IMR-90 (cell line): ENCODE data around the gene SNX3. TPM values are rescaled to one million over a fixed set of nuclear protein-coding genes. Genes with fewer than 3 reads are reported as not detected.

Experiments
- ATAC-seq: fragments of 200-7000 bp; cut with Tn5 transposase; 2 replicates; pipeline ENCODE4 v1.9.1; 2020; ENCODE audit warnings: low read depth, mild to moderate bottlenecking, moderate library complexity
- BruUV-seq: library from RNA; stranded (reverse); fragments of 400-500 nt; replicated peaks from 2 replicates; lab custom pipeline; 2021; lab: Mats Ljungman, UMichigan
- CTCF ChIA-PET: fragments of 300-600 bp; formaldehyde crosslinking; extraction: SDS; loops from one replicate; lab custom pipeline; 2021; ENCODE audit warnings: antibody characterized with exemption; lab: Yijun Ruan, JAX
- POLR2A ChIA-PET: fragments of 300-600 bp; sonication (Branson Sonifier 250); formaldehyde crosslinking; loops from one replicate; lab custom pipeline; 2022; ENCODE audit warnings: antibody characterized with exemption; ENCODE audit not compliant: unreplicated experiment; lab: Charles Lee
- DNase-seq: peaks from one replicate; pipeline ENCODE4 v3.0.0; 2013
- H2AFZ ChIP-seq: replicated peaks from 2 replicates; pipeline ENCODE3; 2013; ENCODE audit warnings: low read length, mild to moderate bottlenecking; ENCODE audit not compliant: poor library complexity
- H2AK5ac ChIP-seq: 2 replicates; pipeline ENCODE4 v1.6.1; 2013; ENCODE audit warnings: low read depth, low read length, inconsistent platforms
- H2AK9ac ChIP-seq: replicated peaks from 2 replicates; pipeline ENCODE3; 2013; ENCODE audit warnings: mild to moderate bottlenecking, low read depth, low read length, moderate library complexity; ENCODE audit not compliant: poor library complexity
- H2BK120ac ChIP-seq: 2 replicates; pipeline ENCODE4 v1.6.1; 2013; ENCODE audit warnings: low read depth, low read length, inconsistent platforms
- H2BK15ac ChIP-seq: 3 replicates; pipeline ENCODE4 v1.6.1; 2013; ENCODE audit warnings: low read depth, low read length, inconsistent platforms
- H2BK20ac ChIP-seq: 2 replicates; pipeline ENCODE4 v1.6.1; 2013; ENCODE audit warnings: low read depth, mild to moderate bottlenecking, inconsistent platforms, low read length, moderate library complexity
- H2BK5ac ChIP-seq: 2 replicates; pipeline ENCODE4 v1.6.1; 2013; ENCODE audit warnings: mild to moderate bottlenecking, low read depth, low read length, inconsistent platforms; ENCODE audit not compliant: poor library complexity, severe bottlenecking
- H3K14ac ChIP-seq: replicated peaks from 2 replicates; pipeline ENCODE4 v1.6.1; 2013; ENCODE audit warnings: low read depth, low read length, inconsistent platforms
- H3K18ac ChIP-seq: 2 replicates; pipeline ENCODE4 v1.6.1; 2013; ENCODE audit warnings: low read depth, low read length, control low read depth
- H3K23ac ChIP-seq: 2 replicates; pipeline ENCODE4 v1.6.1; 2013; ENCODE audit warnings: low read depth, low read length, inconsistent platforms
- H3K27ac ChIP-seq: 2 replicates; pipeline ENCODE4 v1.5.1; 2013; ENCODE audit warnings: mild to moderate bottlenecking, control low read depth, low read length; ENCODE audit not compliant: insufficient read depth
- H3K27me3 ChIP-seq: 2 replicates; pipeline ENCODE4 v1.6.1; 2013; ENCODE audit warnings: low read length; ENCODE audit not compliant: control insufficient read depth, insufficient read depth
- H3K36me3 ChIP-seq: 2 replicates; pipeline ENCODE4 v1.6.1; 2013; ENCODE audit warnings: low read length, mixed read lengths; ENCODE audit not compliant: control insufficient read depth, insufficient read depth
- H3K4ac ChIP-seq: 2 replicates; pipeline ENCODE4 v1.6.1; 2013; ENCODE audit warnings: low read depth, low read length, inconsistent platforms
- H3K4me1 ChIP-seq: 2 replicates; pipeline ENCODE4 v1.6.1; 2013; ENCODE audit warnings: low read length, mixed read lengths; ENCODE audit not compliant: control insufficient read depth, insufficient read depth
- H3K4me2 ChIP-seq: 2 replicates; pipeline ENCODE4 v1.6.1; 2013; ENCODE audit warnings: low read depth, mild to moderate bottlenecking, control low read depth, low read length, moderate library complexity
- H3K4me3 ChIP-seq: 2 replicates; pipeline ENCODE4 v1.5.1; 2013; ENCODE audit warnings: low read depth, mild to moderate bottlenecking, control low read depth, low read length, moderate library complexity; ENCODE audit not compliant: insufficient read depth
- H3K56ac ChIP-seq: 2 replicates; pipeline ENCODE4 v1.6.1; 2013; ENCODE audit warnings: low read length, inconsistent platforms; ENCODE audit not compliant: insufficient read depth; ENCODE audit errors: extremely low read depth
- H3K79me1 ChIP-seq, 2 experiments: 2 replicates each; pipeline ENCODE4 v1.6.1; 2013; ENCODE audit warnings: low read length in 2 of 2, inconsistent platforms in 1 of 2, low read depth in 1 of 2
- H3K9ac ChIP-seq: 2 replicates; pipeline ENCODE4 v1.6.1; 2013; ENCODE audit warnings: low read depth, low read length, control low read depth
- H3K9me1 ChIP-seq: 2 replicates; pipeline ENCODE4 v1.6.1; 2013; ENCODE audit warnings: low read length, inconsistent platforms; ENCODE audit not compliant: insufficient read depth
- H3K9me3 ChIP-seq: 2 replicates; pipeline ENCODE4 v1.6.1; 2013; ENCODE audit warnings: low read length; ENCODE audit not compliant: control insufficient read depth, insufficient read depth
- H4K20me1 ChIP-seq: 2 replicates; pipeline ENCODE4 v1.6.1; 2013; ENCODE audit warnings: low read length, inconsistent platforms; ENCODE audit not compliant: insufficient read depth
- H4K5ac ChIP-seq: 2 replicates; pipeline ENCODE4 v1.6.1; 2013; ENCODE audit warnings: mild to moderate bottlenecking, low read depth, low read length, control low read depth
- H4K8ac ChIP-seq, 2 experiments: 2 replicates each; pipeline ENCODE4 v1.6.1; 2013; ENCODE audit warnings: low read depth in 2 of 2, low read length in 2 of 2, control low read depth in 1 of 2, inconsistent platforms in 1 of 2
- H4K91ac ChIP-seq: 2 replicates; pipeline ENCODE4 v1.6.1; 2013; ENCODE audit warnings: low read depth, low read length, inconsistent platforms; ENCODE audit not compliant: insufficient read depth
- BHLHE40 ChIP-seq: fragments of 150-350 bp; IDR thresholded peaks from 2 replicates; pipeline ENCODE4 v1.6.1; 2016; ENCODE audit warnings: mild to moderate bottlenecking, low read depth, low read length
- CEBPB ChIP-seq: IDR thresholded peaks from 2 replicates; pipeline ENCODE4 v1.6.1; 2012; ENCODE audit warnings: low read depth, low read length, improper control_type of control experiment
- CHD1 ChIP-seq: IDR thresholded peaks from 2 replicates; pipeline ENCODE4 v1.6.1; 2012; ENCODE audit warnings: low read depth, low read length, improper control_type of control experiment
- CTCF ChIP-seq: conservative IDR thresholded peaks from 2 replicates; pipeline ENCODE4 v1.5.1; 2012; ENCODE audit warnings: mild to moderate bottlenecking, low read depth, low read length, improper control_type of control experiment
- ELK1 ChIP-seq: fragments of 150-350 bp; IDR thresholded peaks from 2 replicates; pipeline ENCODE4 v1.6.1; 2016; ENCODE audit warnings: low read depth, mild to moderate bottlenecking, low read length, moderate library complexity, borderline replicate concordance
- FOS ChIP-seq: fragments of 150-350 bp; IDR thresholded peaks from 2 replicates; pipeline ENCODE4 v1.6.1; 2016; ENCODE audit warnings: low read depth, low read length
- MAFK ChIP-seq: IDR thresholded peaks from 2 replicates; pipeline ENCODE4 v1.6.1; 2012; ENCODE audit warnings: low read depth, low read length, improper control_type of control experiment
- MAZ ChIP-seq: IDR thresholded peaks from 2 replicates; pipeline ENCODE4 v1.6.1; 2012; ENCODE audit warnings: low read depth, mild to moderate bottlenecking, low read length, improper control_type of control experiment, moderate library complexity, borderline replicate concordance
- MXI1 ChIP-seq: IDR thresholded peaks from 2 replicates; pipeline ENCODE4 v1.6.1; 2012; ENCODE audit warnings: low read depth, mild to moderate bottlenecking, low read length, moderate library complexity, borderline replicate concordance
- NFE2L2 ChIP-seq: fragments of 150-350 bp; IDR thresholded peaks from 2 replicates; pipeline ENCODE4 v1.6.1; 2016; ENCODE audit warnings: low read depth, mild to moderate bottlenecking, low read length
- POLR2A ChIP-seq: IDR thresholded peaks from 2 replicates; pipeline ENCODE4 v1.6.1; 2012; ENCODE audit warnings: mild to moderate bottlenecking, low read depth, low read length
- RAD21 ChIP-seq: IDR thresholded peaks from 2 replicates; pipeline ENCODE4 v1.6.1; 2012; ENCODE audit warnings: low read length, improper control_type of control experiment
- RCOR1 ChIP-seq: IDR thresholded peaks from 2 replicates; pipeline ENCODE4 v1.6.1; 2012; ENCODE audit warnings: mild to moderate bottlenecking, low read length, improper control_type of control experiment; ENCODE audit not compliant: insufficient replicate concordance
- RFX5 ChIP-seq: IDR thresholded peaks from 2 replicates; pipeline ENCODE4 v1.8.0; 2012; ENCODE audit warnings: low read depth, mild to moderate bottlenecking, low read length, moderate library complexity
- SMC3 ChIP-seq: fragments of 150-350 bp; IDR thresholded peaks from 2 replicates; pipeline ENCODE4 v1.6.1; 2016; ENCODE audit warnings: low read depth, mild to moderate bottlenecking, antibody characterized with exemption, low read length, moderate library complexity
- USF2 ChIP-seq: fragments of 150-350 bp; IDR thresholded peaks from 2 replicates; pipeline ENCODE4 v1.6.1; 2017; ENCODE audit warnings: mild to moderate bottlenecking, antibody characterized with exemption, low read length, low read depth
- WGBS, 2 experiments: methylation state at CpG; one replicate each; pipeline versions ENCODE4 v1.1.5 to v1.1.7; 2013; ENCODE audit warnings: missing lambda C conversion rate in 2 of 2; ENCODE audit not compliant: insufficient read length in 1 of 2; ENCODE audit errors: extremely low coverage in 2 of 2; 5-methylcytosine and 5-hydroxymethylcytosine counted together
- dilution Hi-C: fragments of 300-500 bp; cut with HindIII; formaldehyde crosslinking; loops from one replicate; pipeline ENCODE4 v1.14.3; 2018; ENCODE audit warnings: low sequenced_read_pairs; ENCODE audit not compliant: unreplicated experiment
- in situ Hi-C: fragments of 300-500 bp; cut with MboI; formaldehyde crosslinking; loops from 3 replicates; pipeline ENCODE4 v1.14.3; 2019; ENCODE audit warnings: low sequenced_read_pairs, inconsistent platforms, mixed read lengths
- intact Hi-C: fragments of 100-400 bp; cut with micrococcal nuclease; formaldehyde crosslinking; loops from 2 replicates; pipeline ENCODE4 v1.10.0; 2022
- polyA plus RNA-seq, 3 experiments: library from polyadenylated mRNA; depleted of rRNA; stranded (reverse); fragments of >200 nt; gene quantifications; 2 replicates each; pipeline ENCODE4 v1.2.3, GENCODE V29; 2012; ENCODE audit warnings: low replicate concordance in 1 of 3
- total RNA-seq: library from RNA; depleted of rRNA; stranded (reverse); fragments of >200 nt; gene quantifications from 2 replicates; pipeline ENCODE4 v1.2.3, GENCODE V29; 2012

SNX3 gene
- total and polyA plus RNA-seq, 2 of the 4 experiments (the other 2 are of a cell fraction), result 105 to 159 TPM

GRCh38 chr6:108180266-108180665 lies 80.6 kb downstream of the SNX3 start:
- ChIA-PET CTCF (no interaction called here), POLR2A (no interaction called here)
- H4K20me1 ChIP-seq, result no peaks in the 10 kb centered on the region
- peaks cover 44% of the 10 kb centered on the region for H3K27me3 ChIP-seq
- H3K23ac ChIP-seq, result no peak overlapping the region
- in situ Hi-C loops, result no loop called here
- H3K4ac ChIP-seq, result no peak overlapping the region
- no peak overlapping the region for H2AK9ac ChIP-seq
- no peaks in the 10 kb centered on the region for H3K79me1 ChIP-seq
- H3K56ac ChIP-seq, result no peak overlapping the region
- H2AFZ ChIP-seq, result no peak overlapping the region
- intact Hi-C loops, result no loop called here
- dilution Hi-C loops, result no loop called here
- TF ChIP-seq ELK1 (no peak), SMC3 (no peak), USF2 (no peak), POLR2A (no peak), RCOR1 (no peak), RFX5 (no peak), MXI1 (no peak), NFE2L2 (no peak), FOS (no peak), BHLHE40 (no peak), CHD1 (no peak), MAZ (no peak), MAFK (no peak), RAD21 (no peak), CEBPB (no peak), CTCF (no peak)
- no peak overlapping the region for H4K91ac ChIP-seq
- BruUV-seq, result no TSS peak
- no peak overlapping the region for H3K4me2 ChIP-seq
- H4K8ac ChIP-seq, result no peak overlapping the region
- ATAC-seq, result no peak
- WGBS, 2 experiments, result no CpG with 5 or more reads among the region's 1 CpG
- no peak overlapping the region for H3K18ac ChIP-seq
- no peak overlapping the region for H2BK15ac ChIP-seq
- no peak overlapping the region for H3K27ac ChIP-seq
- no peaks in the 10 kb centered on the region for H3K9me1 ChIP-seq
- H2BK5ac ChIP-seq, result no peak overlapping the region
- no peaks in the 10 kb centered on the region for H3K4me1 ChIP-seq
- H2BK120ac ChIP-seq, result no peak overlapping the region
- no peak overlapping the region for H2AK5ac ChIP-seq
- H2BK20ac ChIP-seq, result no peak overlapping the region
- no peak overlapping the region for H4K5ac ChIP-seq
- peaks cover 5% of the 10 kb centered on the region for H3K9me3 ChIP-seq
- DNase-seq, result no peak
- H3K4me3 ChIP-seq, result no peak overlapping the region
- H3K14ac ChIP-seq, result no peak overlapping the region
- H3K9ac ChIP-seq, result no peak overlapping the region
- H3K36me3 ChIP-seq, result no peaks in the 10 kb centered on the region
